Bladder microvascular endothelial cell (primary cell): ENCODE data around the gene ALDOA. TPM values are rescaled to one million over a fixed set of nuclear protein-coding genes. Genes with fewer than 3 reads are reported as not detected.

Source experiments
- total RNA-seq: library from RNA; depleted of rRNA; stranded (reverse); fragments of >200 nt; gene quantifications from 2 replicates; pipeline ENCODE4 v1.2.3, GENCODE V29; 2014

ALDOA gene
- total RNA-seq: 249 and 321 TPM in 2 replicates

GRCh38 chr16:30065102-30065942 is at the start of gene ALDOA:
ALDOA (plus strand) TSS chr16:30065760; CDS start chr16:30066898, 1,138 bp downstream.

GRCh38 chr16:30022887-30023286 is 42.7 kb upstream of the ALDOA start, which contains the start of gene C16orf92:
C16orf92 (plus strand) TSS chr16:30023198; CDS start chr16:30023341, 143 bp downstream.

GRCh38 chr16:30030841-30031413 is 34.6 kb upstream of the ALDOA start, which contains the start of gene TLCD3B:
TLCD3B (minus strand) TSS chr16:30031271; CDS start chr16:30030527, 744 bp downstream.

GRCh38 chr16:30075503-30076275 is 10.1 kb downstream of the ALDOA start, which contains the start of gene PPP4C:
PPP4C (plus strand) TSS chr16:30075994; CDS start chr16:30076378, 384 bp downstream.

GRCh38 chr16:30091474-30092372 is 26.2 kb downstream of the ALDOA start, which contains the start of gene TBX6:
TBX6 (minus strand) TSS chr16:30091924; CDS start chr16:30091193, 731 bp downstream.

GRCh38 chr16:30096105-30096861 is 30.7 kb downstream of the ALDOA start, which contains the start of gene YPEL3:
YPEL3 (minus strand) TSS chr16:30096213; CDS start chr16:30095482, 731 bp downstream.

GRCh38 chr16:30113031-30113710 is 47.6 kb downstream of the ALDOA start, which contains the start of gene GDPD3:
GDPD3 (minus strand) TSS chr16:30113537; CDS start chr16:30113478, 59 bp downstream.

Other genes with a start within 250 kb of the ALDOA start
- 15.1 and 15.4 TPM in 2 replicates for gene PAGR1, start 249.6 kb upstream of the ALDOA start, total RNA-seq
- 223 and 253 TPM in 2 replicates for gene MVP, start 245.3 kb upstream of the ALDOA start, total RNA-seq
- gene CDIPT, start 202.5 kb upstream of the ALDOA start, total RNA-seq: 63.0 and 90.8 TPM in 2 replicates
- 0.65 and 5.9 TPM in 2 replicates for gene SEZ6L2, start 166.2 kb upstream of the ALDOA start, total RNA-seq
- 0.32 and 0.63 TPM in 2 replicates for gene ASPHD1, start 165.3 kb upstream of the ALDOA start, total RNA-seq
- 2.9 and 7.9 TPM in 2 replicates for gene KCTD13, start 139.5 kb upstream of the ALDOA start, total RNA-seq
- gene TMEM219, start 103.7 kb upstream of the ALDOA start, total RNA-seq: 52.2 and 80.0 TPM in 2 replicates
- gene TAOK2, start 91.9 kb upstream of the ALDOA start, total RNA-seq: 98.1 and 119 TPM in 2 replicates
- gene HIRIP3, start 70.1 kb upstream of the ALDOA start, total RNA-seq: 6.6 and 8.2 TPM in 2 replicates
- 13.9 and 20.0 TPM in 2 replicates for gene INO80E, start 69.5 kb upstream of the ALDOA start, total RNA-seq
- gene DOC2A, start 54.7 kb upstream of the ALDOA start, total RNA-seq: 0.32 and 0.63 TPM in 2 replicates
- gene C16orf92, start 42.6 kb upstream of the ALDOA start, total RNA-seq: not detected in 2 replicates
- 0.16 TPM in 1 of 2 replicates, not detected in the other for gene TLCD3B, start 34.5 kb upstream of the ALDOA start, total RNA-seq
- gene PPP4C, start 10.2 kb downstream of the ALDOA start, total RNA-seq: 205 and 215 TPM in 2 replicates
- 0.16 and 0.19 TPM in 2 replicates for gene TBX6, start 26.2 kb downstream of the ALDOA start, total RNA-seq
- gene YPEL3, start 30.5 kb downstream of the ALDOA start, total RNA-seq: 13.6 and 18.4 TPM in 2 replicates
- 0.49 and 2.5 TPM in 2 replicates for gene GDPD3, start 47.8 kb downstream of the ALDOA start, total RNA-seq
- 27.4 and 39.0 TPM in 2 replicates for gene MAPK3, start 57.5 kb downstream of the ALDOA start, total RNA-seq
- 3.1 and 3.2 TPM in 2 replicates for gene CORO1A, start 117.8 kb downstream of the ALDOA start, total RNA-seq
- 28.4 and 30.9 TPM in 2 replicates for gene BOLA2B, start 127.9 kb downstream of the ALDOA start, total RNA-seq
- gene SLX1A, start 128.1 kb downstream of the ALDOA start, total RNA-seq: 41.9 and 45.5 TPM in 2 replicates
- gene SULT1A3, start 133.5 kb downstream of the ALDOA start, total RNA-seq: 2.3 and 4.7 TPM in 2 replicates
- gene NPIPB13, start 182.7 kb downstream of the ALDOA start, total RNA-seq: 0.16 and 6.2 TPM in 2 replicates